ENCODE measurements around the gene TRMT6. TPM values are rescaled to one million over a fixed set of nuclear protein-coding genes. Genes with fewer than 3 reads are reported as not detected.

Gene TRMT6
- total RNA-seq, 1 experiment from 2014 or later: 13.2 TPM

GRCh38 chr20:5935384-5935783, 14.9 kb downstream of the TRMT6 start:
- Histone ChIP-seq H4K20me1 (ENCODE audit: insufficient read depth) (no peaks in the 10 kb centered on the region), H3K27me3 (ENCODE audit: insufficient read depth, low read length) (peaks cover 6% of the 10 kb centered on the region; the same call in 1 of the 2 replicates), H3K79me2 (ENCODE audit: insufficient read depth, low read length) (no peaks in the 10 kb centered on the region), H3K4me2 (ENCODE audit: low read length) (no peak overlapping the region), H3K36me3 (ENCODE audit: control insufficient read depth in 1 of 2, insufficient read depth in 2 of 2, low read length in 2 of 2) (peaks cover 15 to 18% of the 10 kb centered on the region in 2 experiments), H3K27ac (ENCODE audit: low read depth, low read length) (no peak overlapping the region), H3K4me3 (replicated peaks in 1 of 2; ENCODE audit: low read depth in 1 of 2, low read length in 2 of 2) (no peak overlapping the region), H3K9ac (ENCODE audit: low read length) (no peak overlapping the region), H3K4me1 (ENCODE audit: control insufficient read depth in 1 of 2, insufficient read depth in 2 of 2, low read length in 2 of 2) (no peaks in the 10 kb centered on the region), H3K9me2 (ENCODE audit: insufficient read depth) (no peaks in the 10 kb centered on the region), H3K9me3 (ENCODE audit: control insufficient read depth in 1 of 2, insufficient read depth in 1 of 2, low read depth in 1 of 2, low read length in 2 of 2) (no peaks in the 10 kb centered on the region), H2AFZ (ENCODE audit: low read depth, low read length, poor library complexity, severe bottlenecking) (no peak overlapping the region)
- ChIA-PET CTCF (interaction anchor here (0.9 to 1.2 kb wide), 3 partner anchors 110 to 406 kb away, joined by 3 to 5 read pairs (median 4); no protein-coding TSS in a partner anchor), POLR2A (no interaction called here), RAD21 (ENCODE audit: low non-redundant PET in 1 of 2, low total read pairs in 2 of 2, uncharacterized antibody in 2 of 2, unreplicated experiment in 2 of 2) (interaction anchor here in 1 of 2 experiments (0.7 kb wide), 1 partner anchor 363 kb away, joined by 3 read pairs; no protein-coding TSS in a partner anchor)
- DNase-seq (ENCODE audit: low read depth, low spot score): no peak
- BruUV-seq (replicated peaks): no TSS peak
- intact Hi-C loops (cut with micrococcal nuclease): loop anchor here (10.0 kb wide), 2 partner anchors 131 to 381 kb away; no protein-coding TSS in a partner anchor
- TF ChIP-seq EGR1 (IDR thresholded peaks at IDR 0.05; ENCODE audit: low read depth) (no peak), SRF (IDR thresholded peaks at IDR 0.05; ENCODE audit: low read depth) (no peak), RAD21 (IDR thresholded peaks at IDR 0.05; ENCODE audit: low read depth) (no peak), EZH2phosphoT487 (IDR thresholded peaks at IDR 0.05; ENCODE audit: borderline replicate concordance) (no peak), ZBTB33 (IDR thresholded peaks at IDR 0.05; ENCODE audit: extremely low read depth, insufficient replicate concordance, low read length) (no peak), EZH2 (IDR thresholded peaks at IDR 0.05) (no peak), ELF1 (IDR thresholded peaks at IDR 0.05; ENCODE audit: borderline replicate concordance, low read depth) (no peak), CEBPB (IDR thresholded peaks at IDR 0.05; ENCODE audit: low read depth) (no peak), SIN3A (IDR thresholded peaks at IDR 0.05; ENCODE audit: low read depth) (no peak)
- no peak for ATAC-seq

All from HCT116 (cell line).